HG02884 (cell line): ENCODE data around the gene NPRL2.

Source experiments
- ATAC-seq: cut with Tn5 transposase; IDR thresholded peaks from one replicate; pipeline ENCODE4 v1.9.1; 2021; ENCODE audit warnings: mild to moderate bottlenecking, moderate library complexity; ENCODE audit not compliant: unreplicated experiment

Gene NPRL2

DNA sequence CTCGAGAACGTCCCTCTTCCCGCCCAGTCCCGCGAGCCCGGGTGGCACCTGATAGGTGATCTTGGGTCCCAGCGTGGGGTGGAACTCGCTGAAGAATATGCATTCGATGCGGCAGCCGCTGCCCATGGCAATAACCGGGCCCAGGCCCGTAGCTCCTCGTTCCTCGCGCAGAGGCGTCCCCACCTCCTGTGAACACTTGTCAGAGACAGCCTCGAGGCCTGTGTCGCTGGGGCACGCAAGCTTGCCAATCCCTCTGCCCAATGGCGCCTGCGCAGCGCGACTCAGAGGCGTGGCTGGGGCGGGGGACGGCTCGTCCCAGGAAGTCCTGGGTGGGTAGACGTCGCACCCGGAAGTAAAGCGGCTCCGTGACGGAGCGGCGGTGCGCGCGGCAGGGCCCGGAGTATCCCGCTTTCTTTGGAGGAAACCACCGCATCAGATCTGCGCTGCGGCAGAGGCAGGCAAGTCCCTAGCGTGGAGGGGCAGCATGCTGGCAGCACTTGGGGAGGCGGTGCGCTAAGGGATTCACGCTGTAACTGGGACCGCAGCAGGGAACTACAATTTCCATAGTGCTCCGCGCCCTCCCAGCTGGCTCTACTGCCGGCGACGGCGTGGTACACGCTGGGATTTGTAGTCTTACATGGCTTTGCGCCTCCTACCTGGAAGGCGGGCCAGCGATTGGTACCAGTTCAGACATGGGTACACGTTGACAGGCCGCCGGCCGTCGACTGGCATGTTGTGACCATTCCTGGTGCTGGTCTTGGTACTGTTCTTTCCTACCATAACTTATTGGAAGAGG, at the start of gene NPRL2, which contains the start of gene CYB561D2:
Gene NPRL2 (minus strand): TSS at position 249 of the 796 bp plus-strand sequence. CDS start 123 bp downstream, at position 126.
Gene CYB561D2 (plus strand): TSS at position 336 of the 796 bp plus-strand sequence. CDS start 572 bp downstream, outside the sequence.
- ATAC-seq, result peak; percentile 82

DNA sequence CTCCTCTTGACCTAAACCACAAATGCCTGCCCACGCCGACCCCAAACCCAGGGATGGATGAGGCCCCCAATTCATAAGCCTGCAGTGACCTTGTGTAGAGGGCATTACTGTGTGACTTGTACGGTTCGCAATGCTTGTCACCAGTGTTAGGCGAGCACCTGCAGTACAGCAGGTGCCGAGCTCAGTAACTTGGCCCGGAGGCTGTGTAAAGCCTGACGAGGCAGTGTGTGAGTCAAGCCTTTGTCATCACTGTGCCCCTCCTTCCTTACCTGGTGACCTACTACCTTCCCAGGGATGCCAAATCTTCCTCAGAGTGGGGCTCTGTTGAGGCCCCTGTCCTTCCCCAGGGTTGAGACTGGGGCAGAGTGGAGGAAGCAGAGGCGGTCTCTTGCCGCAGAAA, 45.9 kb upstream of the NPRL2 start:
- no peak for ATAC-seq

DNA sequence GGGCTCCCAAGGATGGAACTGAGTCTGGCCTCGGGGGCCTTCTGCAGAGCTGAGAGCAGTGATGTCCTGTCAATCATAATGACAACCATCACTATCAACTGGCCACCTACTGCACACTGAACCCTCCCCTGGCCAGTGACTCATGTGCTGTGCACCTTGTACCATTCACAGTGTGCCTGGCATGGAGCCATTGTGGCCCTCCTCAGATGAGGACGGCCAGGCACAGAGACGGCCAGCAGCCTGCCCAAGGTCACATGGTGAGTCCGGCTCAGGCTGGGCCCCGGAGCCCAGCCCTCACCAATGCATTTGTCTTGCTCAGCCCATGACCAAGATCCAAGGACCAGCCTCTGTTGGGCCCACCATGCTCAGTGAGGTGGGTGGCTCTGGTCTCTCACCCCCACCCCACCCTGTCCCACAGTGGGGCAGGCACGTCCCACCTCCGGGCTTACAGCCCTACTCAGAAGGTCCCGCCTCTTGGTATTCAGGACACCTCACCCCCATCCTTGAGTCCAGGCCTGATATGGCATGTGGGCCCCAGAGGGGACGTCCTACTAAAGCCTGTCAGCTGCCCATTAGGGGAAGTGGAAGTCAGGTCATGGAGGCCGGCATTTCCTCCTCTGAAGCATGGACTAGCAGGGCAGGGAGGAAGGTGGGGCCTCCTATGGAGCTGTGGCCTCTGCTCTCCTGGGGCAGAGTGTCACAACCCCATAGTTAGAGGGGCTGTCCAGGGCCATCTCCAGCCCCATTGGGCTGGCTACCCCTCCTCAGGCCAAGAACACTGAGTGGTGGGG, 44.7 kb upstream of the NPRL2 start:
- ATAC-seq, result no peak

DNA sequence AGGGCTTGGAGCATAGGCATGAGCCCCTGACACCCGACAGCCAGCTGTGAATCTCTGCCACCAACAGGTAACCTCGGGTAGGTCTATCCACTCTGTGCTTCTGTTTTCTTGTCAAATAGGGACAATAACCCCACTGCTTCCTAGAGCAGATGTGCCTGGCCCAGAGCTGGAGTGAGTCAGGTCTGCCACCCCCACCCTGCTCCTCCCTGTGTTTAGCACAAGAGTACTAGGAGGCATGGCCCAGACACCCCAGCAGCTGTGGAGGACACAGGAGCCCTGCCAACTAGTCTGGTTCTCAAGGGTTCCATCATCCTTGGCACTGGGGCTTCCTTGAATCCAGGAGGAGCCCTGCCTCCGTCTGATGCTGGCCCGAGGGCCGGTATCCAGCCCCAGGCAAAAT, 42.5 kb upstream of the NPRL2 start:
- ATAC-seq, result no peak

DNA sequence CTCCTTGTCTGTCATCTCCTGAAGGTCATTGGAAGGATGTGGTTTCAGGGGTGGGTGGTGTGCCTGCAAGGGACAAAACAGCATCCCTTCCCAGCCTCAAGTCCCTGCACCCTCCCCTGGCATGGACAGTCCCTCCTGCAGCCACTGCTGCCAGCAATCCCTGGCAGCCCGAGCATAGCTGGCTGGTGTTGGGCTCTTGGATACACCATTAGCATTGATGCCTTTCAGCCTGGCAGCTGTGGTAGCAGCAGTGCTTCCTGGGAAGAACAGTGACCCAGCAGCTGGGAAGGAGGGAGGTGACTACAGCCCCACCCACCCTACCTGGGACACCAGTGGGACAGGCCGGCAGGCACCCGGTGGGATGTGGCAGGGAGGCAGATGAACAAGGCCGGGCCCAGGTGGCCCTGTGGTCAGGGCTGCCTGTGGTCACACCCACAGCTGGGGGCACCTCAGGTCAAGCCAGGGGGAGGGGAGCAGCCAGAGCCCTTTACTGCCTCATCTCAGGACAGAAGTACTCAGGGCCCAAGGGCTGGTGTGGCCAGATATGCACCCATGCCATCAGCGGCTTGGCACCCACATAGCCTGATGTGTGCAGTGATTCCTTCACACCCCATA, 41.6 kb upstream of the NPRL2 start:
- no peak for ATAC-seq

DNA sequence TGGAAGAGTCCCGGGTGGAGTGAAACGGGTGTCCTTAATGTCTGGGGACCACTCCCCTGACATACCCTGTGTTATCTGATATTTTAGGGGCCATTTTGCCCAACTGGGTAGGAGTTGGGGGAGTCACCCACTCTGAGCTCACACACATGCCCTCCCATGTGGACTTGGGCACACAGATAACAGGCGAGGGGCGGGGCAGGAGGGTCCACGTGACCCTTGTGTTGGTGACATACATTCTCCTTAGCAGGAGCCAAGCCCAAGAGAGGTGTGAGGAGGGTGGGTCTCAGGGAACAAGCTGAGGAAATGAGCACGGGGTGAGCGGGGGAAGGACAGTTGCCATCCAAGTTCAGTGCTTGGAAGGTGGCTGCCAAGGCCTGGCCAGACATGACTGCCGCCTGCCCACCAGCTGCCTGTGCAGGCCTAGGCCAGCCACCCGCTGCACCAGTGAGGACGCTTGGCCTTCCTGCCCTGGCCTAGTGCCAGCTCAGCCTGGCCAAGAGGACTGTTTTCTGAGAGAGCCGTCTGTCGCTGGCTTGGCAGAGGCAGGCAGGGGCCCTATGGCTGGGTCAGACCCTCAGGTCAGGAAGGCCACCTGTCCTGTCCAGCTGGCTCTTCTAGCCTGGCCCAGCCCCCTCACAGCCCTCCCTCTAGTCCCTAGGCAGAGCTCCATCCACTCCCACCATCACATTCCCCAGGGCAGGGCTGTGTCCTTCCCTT, 40.1 kb upstream of the NPRL2 start:
- no peak for ATAC-seq

DNA sequence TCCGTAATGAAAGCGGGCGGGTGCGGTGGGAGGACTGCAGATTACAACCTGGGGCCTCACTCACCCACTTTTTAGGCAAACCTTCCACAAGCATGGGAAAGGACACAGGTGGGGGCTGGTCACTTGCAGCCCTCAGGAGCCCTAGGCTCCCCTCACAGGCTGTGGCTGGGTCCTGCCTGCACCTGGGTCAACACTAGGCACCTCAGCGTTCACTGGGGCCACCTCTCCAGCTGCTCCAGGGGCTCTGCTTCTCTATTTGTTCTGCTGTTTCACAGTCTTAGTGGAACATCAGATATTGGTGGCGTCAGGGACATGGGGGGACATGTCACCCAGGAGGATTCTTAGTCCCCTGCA, 38.8 kb upstream of the NPRL2 start:
- ATAC-seq, result no peak

DNA sequence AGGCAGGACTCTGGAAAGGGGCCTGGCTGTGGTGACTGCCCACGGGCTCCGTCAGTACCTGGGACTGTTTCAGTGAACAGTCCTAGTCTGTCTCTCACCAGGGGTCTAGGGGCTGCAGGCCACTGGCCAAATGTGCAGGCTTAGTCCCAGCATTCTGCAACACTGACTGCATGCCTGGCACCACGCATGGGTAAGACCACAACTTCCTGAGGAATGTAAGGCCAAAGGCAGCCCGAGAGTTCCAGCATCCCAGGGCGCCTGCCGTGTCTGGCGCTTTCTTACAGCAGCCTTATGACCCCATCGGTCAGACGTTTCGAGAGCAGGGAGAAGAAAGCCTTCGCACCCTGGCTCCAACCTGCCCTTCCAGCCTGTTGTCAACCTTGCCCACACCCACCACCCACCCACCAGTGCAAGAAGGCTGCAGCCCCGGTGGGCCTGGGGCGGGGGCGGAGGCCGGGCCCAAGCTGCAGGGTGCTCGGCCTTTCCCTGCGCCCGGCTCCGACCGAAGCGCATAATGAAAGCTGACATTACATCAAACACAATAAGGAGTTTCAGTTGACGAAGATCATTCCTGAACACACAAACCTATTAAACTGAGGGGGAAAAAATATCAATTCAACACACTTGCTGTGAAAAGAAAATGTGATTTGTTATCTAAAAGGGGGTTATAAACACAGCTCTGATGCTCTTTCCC, 38.3 kb upstream of the NPRL2 start:
- ATAC-seq, result no peak

DNA sequence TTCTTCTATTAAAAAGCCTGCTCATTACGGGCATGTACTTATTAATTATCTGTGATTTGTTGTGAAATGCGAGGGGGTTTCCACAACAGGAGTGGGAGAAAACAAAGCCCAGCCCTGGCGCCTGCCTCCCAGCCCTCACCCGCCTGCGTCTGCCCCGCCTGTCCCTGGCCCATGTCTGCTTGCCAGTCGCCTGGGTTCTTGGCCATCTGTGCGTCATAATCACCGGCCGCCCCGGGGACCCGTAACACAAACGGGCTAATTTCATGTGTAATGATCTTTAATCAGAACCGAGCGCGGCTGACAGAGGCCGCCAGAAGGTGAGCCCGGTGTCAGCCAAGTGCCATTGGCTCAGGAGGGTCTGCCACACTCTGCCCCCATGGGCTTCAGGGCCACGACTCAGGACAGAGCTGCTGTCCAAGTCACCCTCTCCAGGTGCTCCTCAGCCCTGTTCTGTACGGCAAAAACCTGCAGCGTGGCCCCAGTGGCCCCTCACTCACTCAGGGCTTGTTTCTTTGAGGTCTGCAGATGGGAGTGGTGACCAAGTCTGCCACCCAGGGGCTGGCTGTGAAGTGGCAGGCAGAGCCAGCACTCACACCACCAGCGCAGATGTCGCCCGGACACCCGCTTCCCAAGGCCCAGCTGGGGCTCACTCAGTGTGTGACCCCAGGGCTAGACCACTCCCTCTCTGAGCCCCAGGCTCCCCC, 37.6 kb upstream of the NPRL2 start:
- ATAC-seq, result no peak

DNA sequence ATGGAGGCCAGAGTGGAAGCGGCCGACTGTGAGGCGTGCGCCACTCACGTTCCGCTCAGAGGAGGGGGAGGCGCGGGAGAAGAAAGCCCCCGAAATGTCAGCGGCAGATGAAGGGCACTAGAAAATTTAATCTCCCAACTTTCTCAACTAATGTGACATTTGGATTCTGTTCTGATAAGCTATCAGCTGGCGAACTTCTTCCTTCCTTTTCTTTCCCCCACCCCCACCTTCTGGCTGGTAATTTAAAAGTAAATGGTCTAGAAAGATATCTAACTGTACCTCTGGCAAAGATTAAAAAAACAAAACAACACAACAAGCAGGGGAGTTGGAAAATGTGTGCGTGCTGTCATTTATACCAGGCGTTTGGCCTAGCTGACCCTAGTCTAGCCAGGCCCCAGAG, 35.2 kb upstream of the NPRL2 start:
- ATAC-seq, result no peak

DNA sequence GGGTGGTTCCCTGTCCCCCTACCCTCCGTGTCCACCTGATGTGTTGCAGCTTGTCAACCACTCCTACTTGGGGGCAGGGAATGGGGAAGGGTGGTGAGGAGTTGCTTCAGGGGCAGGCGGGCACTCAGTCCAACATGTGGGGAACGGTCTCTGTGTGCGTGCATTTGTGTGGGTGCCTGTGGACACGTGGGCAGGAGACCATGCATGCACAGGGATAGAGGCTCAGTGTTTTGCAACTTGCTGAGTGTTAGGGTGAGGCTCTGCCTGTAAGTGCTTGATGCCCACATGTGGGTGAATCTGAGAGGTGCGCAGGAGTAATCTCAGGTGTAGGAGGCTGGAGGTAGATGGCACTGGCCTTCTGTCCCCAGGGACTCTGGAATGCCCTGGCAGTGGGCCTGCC, 33.2 kb upstream of the NPRL2 start:
- ATAC-seq, result no peak

DNA sequence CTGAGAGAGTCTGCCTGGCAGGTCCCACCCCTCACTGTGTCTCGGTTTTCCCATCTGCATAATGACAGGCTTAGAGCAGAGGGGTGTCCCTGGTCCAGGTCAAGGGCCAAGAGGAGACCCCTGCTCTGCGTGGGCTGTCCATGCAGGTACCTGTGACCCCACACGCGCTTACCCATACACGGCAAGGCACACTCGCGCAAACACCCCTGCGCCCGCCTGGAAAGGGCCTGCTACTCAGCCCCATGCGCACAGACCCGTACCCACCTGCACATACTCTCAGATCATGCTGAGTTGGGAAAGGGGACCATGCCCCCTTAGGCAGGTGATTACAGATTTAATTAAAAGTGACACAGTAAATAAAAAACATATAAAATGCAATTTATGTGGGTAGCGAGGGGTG, 32.1 kb upstream of the NPRL2 start:
- ATAC-seq, result no peak

DNA sequence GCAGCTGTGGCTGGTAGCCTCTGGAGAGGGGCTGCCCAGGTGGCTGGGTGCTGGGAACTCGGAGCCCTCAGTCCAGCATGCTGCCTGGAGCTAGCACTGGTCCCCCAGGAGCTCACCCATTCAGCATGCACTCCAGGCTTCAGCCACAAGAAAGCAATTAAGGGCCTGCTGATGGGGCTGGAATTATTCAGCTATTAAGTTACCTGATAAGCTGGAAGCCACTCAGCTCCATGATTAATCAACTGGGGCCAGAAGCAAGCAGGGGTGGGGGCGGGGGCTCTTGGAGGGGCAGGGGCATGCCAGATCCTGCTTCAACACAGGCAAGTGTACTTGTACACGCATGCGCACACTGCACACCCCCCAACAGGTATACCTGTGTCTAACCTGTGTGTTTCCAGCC, 30.8 kb upstream of the NPRL2 start:
- no peak for ATAC-seq

DNA sequence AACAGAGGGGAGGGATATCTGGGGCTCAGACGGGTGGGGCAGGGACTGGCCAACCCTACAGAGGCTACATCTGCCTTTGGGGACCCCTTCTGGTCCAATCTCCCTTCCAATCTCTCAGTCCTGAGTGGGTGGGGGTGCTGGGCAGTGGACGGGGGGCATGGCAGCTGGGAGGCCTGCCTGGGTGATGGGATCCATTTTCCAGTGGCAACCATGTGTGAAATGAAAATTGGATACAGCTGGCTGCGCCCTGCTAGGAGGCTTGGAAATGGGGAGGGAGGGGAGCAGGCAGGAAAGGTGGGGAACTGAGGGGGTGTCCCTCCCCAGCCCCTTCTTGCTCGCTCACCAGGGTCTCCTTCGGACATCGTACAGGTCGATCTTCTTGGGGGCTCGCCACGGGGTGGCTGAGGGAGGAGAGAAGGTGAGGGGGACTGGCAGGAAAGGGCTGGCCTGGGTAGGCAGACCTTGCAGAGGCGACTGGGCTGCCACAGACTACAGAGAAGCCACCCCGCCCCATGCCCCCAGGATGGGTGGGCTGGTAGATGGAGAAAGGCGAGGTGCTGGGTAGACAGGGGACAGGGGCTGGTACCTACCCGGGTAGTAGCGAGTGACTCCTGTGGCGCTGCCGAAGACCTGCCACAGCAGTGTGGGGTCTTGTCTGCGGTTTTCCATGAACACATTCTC, 30.0 kb upstream of the NPRL2 start:
- no peak for ATAC-seq

DNA sequence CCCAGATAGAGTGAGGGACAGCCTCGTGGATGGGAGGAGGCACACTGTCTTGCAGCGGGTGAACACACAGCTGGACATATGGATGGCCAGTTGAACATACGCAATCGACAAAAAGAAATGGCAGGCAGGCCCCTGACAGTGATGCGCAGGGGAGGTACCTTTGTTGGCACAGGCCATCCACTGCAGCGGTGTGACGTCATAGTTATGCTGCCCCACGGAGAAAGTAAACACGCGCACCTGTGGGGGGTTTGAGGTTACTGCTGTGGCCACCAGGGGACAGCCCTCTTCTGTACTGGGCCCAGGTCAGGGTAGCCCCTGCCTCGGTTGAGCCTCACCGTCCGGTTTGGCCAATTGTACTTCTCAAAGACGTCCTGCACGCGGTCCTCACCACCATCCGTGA, 28.2 kb upstream of the NPRL2 start:
- ATAC-seq, result no peak

DNA sequence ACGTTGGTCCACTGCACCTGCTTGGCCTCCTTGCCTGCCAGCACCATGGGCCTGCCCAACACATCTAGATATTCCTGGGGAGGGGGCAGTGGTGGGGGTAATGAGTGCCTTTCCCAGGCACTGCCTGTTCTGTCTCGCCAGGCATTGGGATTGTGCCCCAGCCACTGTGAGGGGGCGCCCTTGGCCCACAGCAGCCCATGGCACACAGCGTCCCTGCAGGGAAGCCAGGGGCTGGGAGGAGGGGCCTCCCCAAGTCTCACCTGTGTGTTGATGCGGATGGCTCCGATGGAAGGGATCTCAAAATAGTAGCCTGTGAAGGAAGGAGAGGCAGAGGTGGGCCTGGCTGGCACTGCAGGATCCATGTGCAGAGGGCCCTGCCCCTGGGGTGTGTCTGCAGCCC, 27.4 kb upstream of the NPRL2 start:
- no peak for ATAC-seq

DNA sequence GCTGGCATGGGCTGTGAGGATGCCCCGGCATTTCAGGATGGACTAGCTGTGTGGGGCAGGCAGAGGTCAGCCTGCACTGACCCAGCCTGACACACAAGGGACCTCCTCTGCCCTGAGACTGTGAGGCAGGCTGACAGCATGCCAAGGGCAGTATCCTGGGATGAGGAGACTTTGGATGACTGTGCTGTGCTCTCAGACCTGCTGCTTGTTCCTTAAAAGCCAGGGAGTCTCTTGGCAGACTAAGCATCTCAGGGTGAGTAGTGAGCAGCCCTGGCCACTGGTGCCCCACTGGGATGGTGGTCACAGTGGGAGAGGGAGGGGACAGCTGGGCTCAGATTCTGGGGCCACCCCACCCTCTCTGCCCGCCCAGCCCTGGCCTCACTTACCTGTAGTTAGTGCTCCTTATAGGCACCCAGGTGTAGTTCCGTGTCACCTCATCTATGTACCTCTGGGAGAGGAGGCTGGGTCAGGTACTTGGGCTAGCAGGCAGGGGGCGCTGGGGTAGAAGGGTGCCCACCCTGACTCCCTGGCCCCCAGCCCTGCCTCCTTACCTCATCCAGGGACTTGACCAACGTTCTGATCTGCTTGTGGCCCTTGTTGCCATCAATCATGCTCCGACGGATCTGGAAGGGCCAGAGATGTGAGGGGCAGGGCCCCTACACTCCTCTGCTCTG, 24.8 kb upstream of the NPRL2 start:
- ATAC-seq, result no peak

DNA sequence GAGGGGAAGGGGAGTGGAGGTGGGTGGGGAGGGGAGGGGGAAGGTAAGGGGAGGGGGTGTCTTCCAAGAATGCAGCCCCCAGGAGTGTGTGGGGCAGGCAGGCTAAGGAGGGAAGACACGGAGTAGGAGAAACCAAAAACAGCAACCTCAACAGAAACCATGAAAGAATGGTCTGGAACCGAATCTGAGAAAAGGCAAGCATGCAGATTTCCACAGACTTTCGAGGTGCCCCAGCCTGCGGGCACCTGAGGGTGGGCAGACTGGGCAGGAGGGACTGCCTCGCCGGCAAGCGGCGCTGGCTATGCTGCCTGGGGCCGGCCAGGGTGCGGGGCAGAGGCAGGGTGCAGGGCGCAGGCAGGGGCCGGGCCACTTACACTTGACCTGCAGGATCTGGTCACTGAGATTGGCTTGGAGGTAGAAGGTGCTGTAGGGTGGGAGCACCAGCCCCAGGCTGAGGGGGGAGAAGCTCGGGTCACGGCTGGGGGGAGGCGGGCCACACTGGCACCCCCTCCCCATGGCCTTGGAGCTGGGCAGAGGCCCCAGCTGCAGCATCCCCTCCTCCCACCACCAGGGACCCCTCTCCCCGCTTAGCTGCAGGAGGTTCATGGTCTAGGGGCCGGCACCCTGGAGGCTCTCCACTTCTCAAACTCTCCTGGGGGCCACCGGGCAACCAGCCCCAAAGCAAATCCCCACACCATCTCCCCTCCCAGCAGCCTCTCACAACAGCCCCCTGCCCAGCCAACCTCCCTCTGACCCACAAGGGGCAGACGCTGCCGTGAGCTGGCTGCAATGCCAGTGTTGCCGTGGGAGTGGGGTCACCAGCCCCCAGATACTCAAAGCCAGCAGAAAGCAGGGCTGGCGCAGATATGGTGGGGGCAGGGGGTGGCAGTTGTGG, 24.0 kb upstream of the NPRL2 start:
- no peak for ATAC-seq
